ENCODE data around the gene CLNK. TPM values are rescaled to one million over a fixed set of nuclear protein-coding genes. Genes with fewer than 3 reads are reported as not detected.

CLNK gene
- total and polyA plus RNA-seq, 4 donors: under 0.01 to 0.01 (median under 0.01) TPM; not detected in 1

- TF ChIP-seq, protein P1, sequence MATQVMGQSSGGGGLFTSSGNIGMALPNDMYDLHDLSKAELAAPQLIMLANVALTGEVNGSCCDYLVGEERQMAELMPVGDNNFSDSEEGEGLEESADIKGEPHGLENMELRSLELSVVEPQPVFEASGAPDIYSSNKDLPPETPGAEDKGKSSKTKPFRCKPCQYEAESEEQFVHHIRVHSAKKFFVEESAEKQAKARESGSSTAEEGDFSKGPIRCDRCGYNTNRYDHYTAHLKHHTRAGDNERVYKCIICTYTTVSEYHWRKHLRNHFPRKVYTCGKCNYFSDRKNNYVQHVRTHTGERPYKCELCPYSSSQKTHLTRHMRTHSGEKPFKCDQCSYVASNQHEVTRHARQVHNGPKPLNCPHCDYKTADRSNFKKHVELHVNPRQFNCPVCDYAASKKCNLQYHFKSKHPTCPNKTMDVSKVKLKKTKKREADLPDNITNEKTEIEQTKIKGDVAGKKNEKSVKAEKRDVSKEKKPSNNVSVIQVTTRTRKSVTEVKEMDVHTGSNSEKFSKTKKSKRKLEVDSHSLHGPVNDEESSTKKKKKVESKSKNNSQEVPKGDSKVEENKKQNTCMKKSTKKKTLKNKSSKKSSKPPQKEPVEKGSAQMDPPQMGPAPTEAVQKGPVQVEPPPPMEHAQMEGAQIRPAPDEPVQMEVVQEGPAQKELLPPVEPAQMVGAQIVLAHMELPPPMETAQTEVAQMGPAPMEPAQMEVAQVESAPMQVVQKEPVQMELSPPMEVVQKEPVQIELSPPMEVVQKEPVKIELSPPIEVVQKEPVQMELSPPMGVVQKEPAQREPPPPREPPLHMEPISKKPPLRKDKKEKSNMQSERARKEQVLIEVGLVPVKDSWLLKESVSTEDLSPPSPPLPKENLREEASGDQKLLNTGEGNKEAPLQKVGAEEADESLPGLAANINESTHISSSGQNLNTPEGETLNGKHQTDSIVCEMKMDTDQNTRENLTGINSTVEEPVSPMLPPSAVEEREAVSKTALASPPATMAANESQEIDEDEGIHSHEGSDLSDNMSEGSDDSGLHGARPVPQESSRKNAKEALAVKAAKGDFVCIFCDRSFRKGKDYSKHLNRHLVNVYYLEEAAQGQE (IDR thresholded peaks at IDR 0.05): no peak
These were observed 193.6 kb downstream of the CLNK start (continued) for GRCh38 chr4:10490996-10491395.

DNA sequence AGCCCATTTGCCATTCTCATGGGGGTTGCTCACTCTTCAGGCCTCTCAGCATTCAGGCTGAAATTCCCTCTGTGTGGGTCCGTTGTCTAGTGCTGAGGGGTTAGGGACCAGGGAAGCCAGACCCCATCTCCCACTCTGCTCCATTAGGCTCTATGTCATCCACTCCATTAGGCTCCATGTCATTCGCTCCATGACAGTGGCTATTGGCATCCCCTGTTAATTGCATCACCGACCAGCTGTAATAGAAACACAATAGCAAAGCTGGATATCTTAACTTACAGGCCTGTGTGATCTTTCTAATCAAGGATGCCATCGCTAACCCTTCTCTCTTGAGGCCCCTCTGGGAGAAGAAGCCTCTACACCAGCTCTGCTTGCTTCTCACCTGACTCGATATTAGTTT lies 201.7 kb downstream of the CLNK start:
- Histone ChIP-seq H3K9ac (ENCODE audit: low read depth in 1 of 2, low read length in 2 of 2) (no peak overlapping the region), H3K9me3 (ENCODE audit: control insufficient read depth in 4 of 4, low read length in 3 of 4) (no peaks in the 10 kb centered on the region), H3K4me3 (ENCODE audit: low read depth in 1 of 3, low read length in 3 of 3) (no peak overlapping the region), H3K36me3 (ENCODE audit: control insufficient read depth in 4 of 4, insufficient read depth in 3 of 4, low read depth in 1 of 4, low read length in 3 of 4) (no peaks in the 10 kb centered on the region), H3K27me3 (ENCODE audit: control insufficient read depth in 4 of 4, insufficient read depth in 4 of 4, low read length in 3 of 4) (peaks cover 0 to 2% (median 0%) of the 10 kb centered on the region in 4 donors), H3K4me1 (ENCODE audit: control insufficient read depth in 4 of 4, insufficient read depth in 4 of 4, low read length in 3 of 4) (no peaks in the 10 kb centered on the region), H3K27ac (ENCODE audit: low read depth in 1 of 2, low read length in 2 of 2) (no peak overlapping the region)
- TF ChIP-seq RAD21 (IDR thresholded peaks at IDR 0.05) (no peak), NR2F2 (IDR thresholded peaks at IDR 0.05) (no peak), HNF4G (IDR thresholded peaks at IDR 0.05) (no peak), GABPA (IDR thresholded peaks at IDR 0.05 in 1 of 2, conservative IDR thresholded peaks at IDR 0.05 in 1 of 2) (no peak), TAF1 (conservative IDR thresholded peaks at IDR 0.05) (no peak), RXRA (IDR thresholded peaks at IDR 0.05) (no peak), EGR1 (IDR thresholded peaks at IDR 0.05; ENCODE audit: low read depth in 2 of 2) (no peak), YY1 (IDR thresholded peaks at IDR 0.05) (no peak), JUND (IDR thresholded peaks at IDR 0.05) (no peak), FOXA1 (IDR thresholded peaks at IDR 0.05) (no peak), SP1 (IDR thresholded peaks at IDR 0.05) (no peak), FOXA2 (IDR thresholded peaks at IDR 0.05) (no peak)
- TF ChIP-seq, protein P2, sequence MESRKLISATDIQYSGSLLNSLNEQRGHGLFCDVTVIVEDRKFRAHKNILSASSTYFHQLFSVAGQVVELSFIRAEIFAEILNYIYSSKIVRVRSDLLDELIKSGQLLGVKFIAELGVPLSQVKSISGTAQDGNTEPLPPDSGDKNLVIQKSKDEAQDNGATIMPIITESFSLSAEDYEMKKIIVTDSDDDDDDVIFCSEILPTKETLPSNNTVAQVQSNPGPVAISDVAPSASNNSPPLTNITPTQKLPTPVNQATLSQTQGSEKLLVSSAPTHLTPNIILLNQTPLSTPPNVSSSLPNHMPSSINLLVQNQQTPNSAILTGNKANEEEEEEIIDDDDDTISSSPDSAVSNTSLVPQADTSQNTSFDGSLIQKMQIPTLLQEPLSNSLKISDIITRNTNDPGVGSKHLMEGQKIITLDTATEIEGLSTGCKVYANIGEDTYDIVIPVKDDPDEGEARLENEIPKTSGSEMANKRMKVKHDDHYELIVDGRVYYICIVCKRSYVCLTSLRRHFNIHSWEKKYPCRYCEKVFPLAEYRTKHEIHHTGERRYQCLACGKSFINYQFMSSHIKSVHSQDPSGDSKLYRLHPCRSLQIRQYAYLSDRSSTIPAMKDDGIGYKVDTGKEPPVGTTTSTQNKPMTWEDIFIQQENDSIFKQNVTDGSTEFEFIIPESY (IDR thresholded peaks at IDR 0.05): no peak
- TF ChIP-seq, protein P1 (IDR thresholded peaks at IDR 0.05): no peak
- TF ChIP-seq, protein P3, sequence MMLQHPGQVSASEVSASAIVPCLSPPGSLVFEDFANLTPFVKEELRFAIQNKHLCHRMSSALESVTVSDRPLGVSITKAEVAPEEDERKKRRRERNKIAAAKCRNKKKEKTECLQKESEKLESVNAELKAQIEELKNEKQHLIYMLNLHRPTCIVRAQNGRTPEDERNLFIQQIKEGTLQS (IDR thresholded peaks at IDR 0.05): no peak
- WGBS: 73% methylated on average over 5 of the region's 5 CpGs
- DNase-seq (ENCODE audit: low spot score): no peak
